GM21423 (cell line): Measurements from ENCODE around the gene FRYL.
"Not testable (repeated sequence)": the region's sequence is repeated elsewhere in the genome, so short reads cannot be mapped to it uniquely, and the experiment has no call there.

Experiments
- ATAC-seq: cut with Tn5 transposase; IDR thresholded peaks from one replicate; pipeline ENCODE4 v1.9.1; 2021; ENCODE audit warnings: mild to moderate bottlenecking, moderate library complexity; ENCODE audit not compliant: unreplicated experiment

The FRYL gene

DNA sequence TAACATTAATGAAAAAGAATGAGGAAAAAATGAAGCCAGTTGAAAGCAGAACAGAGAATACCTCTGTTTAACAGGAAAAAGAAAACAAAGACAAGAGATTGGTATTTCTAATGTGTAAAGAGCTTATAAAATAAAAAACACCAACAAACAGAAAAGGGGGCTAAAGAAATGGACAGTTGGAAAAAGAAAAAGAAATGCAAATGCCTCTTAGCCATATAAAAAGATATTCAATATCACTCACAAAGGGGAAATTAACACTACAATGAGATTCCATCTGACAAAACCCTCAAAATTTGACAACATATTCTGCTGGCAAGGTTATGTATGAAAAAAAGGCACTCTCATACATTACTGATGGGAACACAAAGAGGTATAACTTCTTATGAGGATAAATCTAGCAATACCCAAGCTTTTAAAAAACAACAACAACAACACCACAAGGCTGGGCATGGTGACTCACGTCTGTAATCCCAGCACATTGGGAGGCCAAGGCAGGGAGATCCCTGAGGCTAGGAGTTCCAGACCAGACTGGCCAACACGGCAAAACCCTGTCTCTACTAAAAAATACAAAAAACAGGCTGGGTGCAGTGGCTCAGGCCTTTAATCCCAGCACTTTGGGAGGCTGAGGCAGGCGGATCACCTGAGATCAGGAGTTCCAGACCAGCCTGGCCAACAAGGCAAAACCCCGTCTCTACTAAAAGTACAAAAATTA is 75.8 kb downstream of the FRYL start:
- no peak for ATAC-seq

DNA sequence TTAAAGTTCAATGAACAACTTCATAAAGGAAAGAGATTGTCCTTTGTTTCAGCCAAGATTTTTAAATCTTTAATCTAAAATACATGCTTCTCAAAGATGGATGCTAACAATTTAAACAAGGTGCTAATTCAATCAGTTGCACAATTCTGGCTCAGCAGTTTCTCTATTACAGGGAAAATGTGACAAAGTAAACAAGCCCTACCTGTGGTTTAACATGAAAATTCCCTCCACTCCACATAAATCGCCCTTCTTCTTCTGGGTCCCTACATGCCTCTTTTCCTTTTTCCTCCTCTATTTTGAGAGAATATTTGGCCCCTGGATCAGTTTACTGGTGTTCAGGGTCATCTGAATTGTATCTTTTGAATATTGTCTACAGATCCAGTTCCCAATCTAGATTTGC is 80.6 kb downstream of the FRYL start:
- ATAC-seq, result no peak

GRCh38 chr4:48698029-48698971 is 81.8 kb downstream of the FRYL start:
- ATAC-seq, result no peak

DNA sequence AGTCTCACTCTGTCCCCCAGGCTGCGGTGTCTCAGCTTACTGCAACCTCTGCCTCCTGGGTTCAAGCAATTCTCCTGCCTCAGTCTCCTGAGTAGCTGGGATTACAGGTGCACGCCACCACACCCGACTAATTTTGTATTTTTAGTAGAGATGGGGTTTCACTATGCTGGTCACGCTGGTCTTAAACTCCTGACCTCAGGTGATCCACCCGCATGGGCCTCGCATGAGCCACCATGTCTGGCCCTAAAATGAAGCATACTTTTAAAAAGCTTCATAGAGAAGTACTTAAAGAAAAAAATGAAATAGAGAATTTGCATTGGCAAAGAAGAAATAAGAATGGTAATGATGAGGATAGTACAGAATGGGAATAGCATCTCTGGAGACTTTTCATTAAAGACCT is 82.6 kb downstream of the FRYL start:
- ATAC-seq, result not testable (repeated sequence)

GRCh38 chr4:48694824-48695223 is 85.3 kb downstream of the FRYL start:
- ATAC-seq, result no peak

DNA sequence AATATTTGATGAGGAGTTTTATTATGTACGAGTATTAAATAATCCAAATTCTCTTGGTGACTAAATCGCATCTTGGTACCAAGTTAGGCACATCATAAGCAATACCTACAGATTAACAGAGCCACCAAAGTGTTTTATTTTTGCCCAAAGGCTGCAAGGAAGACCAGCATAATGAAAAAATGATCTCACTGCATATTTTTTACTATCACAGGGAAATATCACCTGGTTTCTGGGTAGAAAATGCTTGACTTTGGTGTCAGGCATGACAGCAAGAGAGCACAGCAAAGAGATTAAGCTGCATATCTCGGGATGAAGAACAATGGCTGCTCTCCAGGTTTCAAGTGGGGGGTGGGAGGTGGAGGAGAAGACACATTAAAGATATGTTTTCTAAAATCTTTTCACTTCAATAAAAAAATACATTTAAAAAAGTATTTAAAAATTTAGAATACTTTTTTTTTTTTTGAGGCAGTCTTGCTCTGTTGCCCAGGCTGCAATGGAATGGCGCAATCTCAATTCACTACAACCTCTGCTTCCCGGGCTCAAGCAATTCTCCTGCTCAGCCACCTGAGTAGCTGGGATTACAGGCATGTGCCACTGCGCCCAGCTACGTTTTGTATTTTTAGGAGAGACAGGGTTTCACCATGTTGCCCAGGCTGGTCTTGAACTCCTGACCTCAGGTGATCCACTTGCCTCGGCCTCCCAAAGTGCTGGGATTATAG is 86.1 kb downstream of the FRYL start:
- ATAC-seq, result no peak

GRCh38 chr4:48692897-48693296 is 87.2 kb downstream of the FRYL start:
- no peak for ATAC-seq

DNA sequence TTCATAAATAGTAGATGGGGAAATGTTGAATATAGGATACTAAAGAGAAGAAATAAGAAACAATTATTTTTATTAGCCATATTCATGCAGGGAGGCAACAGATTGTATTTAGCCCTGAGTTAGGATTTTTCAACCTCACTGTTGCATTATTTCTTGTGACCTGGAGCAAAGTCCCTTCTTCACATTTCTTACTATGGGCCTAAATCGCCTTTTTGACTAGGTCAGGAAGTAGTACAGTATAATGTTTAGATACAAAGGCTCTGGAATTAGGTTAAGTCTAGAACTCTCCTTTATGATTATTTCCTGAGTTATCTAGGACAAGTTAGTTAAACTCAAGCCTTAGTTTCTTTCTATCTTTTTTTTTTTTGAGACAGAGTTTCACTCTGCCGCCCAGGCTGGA is 88.0 kb downstream of the FRYL start:
- no peak for ATAC-seq

DNA sequence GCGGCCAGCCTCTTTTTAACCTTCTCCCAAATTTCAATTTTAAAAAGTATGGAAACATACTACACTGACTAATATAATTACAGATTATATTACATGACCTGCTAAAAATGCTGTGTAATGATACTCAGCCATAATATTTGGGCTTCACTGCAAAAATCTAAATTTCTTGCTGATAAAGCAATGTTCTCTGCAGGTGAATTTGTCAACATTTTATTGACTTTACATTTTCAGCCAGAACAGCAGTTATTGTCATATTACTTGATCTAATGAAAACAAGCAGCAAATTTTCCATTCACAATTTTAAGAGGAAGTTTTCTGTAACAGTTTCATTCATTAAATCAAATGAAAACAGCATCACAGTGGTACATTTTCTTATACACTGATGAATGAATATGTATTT is 91.1 kb downstream of the FRYL start:
- ATAC-seq, result no peak

DNA sequence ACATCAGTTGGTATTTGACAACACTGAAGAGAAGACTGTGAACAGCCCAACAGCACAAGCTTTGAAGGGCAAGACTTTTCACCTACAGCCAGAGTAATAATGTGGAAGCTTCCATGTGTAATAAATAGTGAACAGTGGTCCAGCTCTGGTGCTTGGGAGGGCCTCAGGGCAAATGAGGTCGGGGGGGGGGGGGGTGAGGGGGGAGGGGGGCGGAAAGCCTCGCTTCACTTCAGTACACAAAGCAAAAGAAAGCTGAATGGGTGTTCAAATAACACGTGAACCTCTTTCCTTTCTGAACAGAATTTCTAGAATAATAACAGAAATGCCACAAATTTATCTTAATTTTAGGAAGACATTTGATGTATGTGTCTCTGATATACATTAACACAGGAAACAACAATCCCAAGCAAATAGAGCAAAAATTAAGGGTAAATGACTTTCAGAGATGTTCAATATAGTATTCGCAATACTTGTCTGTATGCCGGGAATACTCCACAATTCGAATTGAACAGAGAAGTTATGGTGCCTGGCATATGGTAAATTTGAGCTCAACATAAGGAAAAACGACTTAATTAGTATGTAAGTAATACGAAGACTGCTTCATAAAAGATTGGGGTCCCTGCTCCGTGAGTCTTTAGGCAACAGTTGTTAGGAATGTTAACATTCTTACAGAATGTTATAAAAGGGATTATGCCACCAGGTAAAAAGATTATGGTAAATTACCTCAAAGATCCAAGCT is 92.6 kb downstream of the FRYL start:
- ATAC-seq, result no peak

GRCh38 chr4:48686369-48686768 is 93.7 kb downstream of the FRYL start:
- ATAC-seq, result no peak

GRCh38 chr4:48683784-48684666 is 96.1 kb downstream of the FRYL start:
- peak; percentile 80 for ATAC-seq

DNA sequence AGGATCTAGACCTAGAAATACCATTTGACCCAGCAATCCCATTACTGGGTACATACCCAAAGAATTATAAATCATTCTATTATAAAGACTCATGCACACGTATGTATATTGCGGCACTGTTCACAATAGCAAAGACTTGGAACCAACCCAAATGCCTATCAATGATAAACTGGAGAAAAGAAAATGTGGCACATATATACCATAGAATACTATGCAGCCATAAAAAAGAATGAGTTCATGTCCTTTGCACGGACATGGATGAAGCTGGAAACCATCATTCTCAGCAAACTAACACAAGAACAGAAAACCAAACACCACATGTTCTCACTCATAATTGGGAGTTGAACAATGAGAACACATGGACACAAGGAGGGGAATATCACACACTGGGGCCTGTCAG is 97.2 kb downstream of the FRYL start:
- not testable (repeated sequence) for ATAC-seq

DNA sequence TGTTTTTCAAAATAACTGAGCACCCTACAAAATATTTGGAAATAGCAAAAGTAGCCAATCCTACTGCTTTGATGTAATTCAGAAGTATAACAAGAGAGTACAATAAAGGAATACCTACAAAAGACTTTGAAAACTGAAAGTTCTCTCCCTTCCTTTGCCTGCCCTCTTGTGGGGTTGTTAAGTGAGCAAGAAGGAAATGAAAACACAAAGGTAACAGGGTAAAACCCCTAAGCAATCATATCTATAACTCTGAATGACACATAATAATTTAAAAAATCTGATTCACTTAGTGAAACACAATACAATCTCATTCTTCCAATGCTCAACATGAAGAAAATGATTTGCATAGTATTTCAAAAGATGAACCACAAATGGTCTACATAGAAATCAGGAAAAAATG is 98.2 kb downstream of the FRYL start:
- peak; percentile 76 for ATAC-seq

GRCh38 chr4:48680848-48681568 is 99.1 kb downstream of the FRYL start:
- ATAC-seq, result no peak

- ATAC-seq, result no peak
Measured at GRCh38 chr4:48673537-48673936, 106.5 kb downstream of the FRYL start.

GRCh38 chr4:48670587-48670986 is 109.5 kb downstream of the FRYL start:
- ATAC-seq, result no peak

DNA sequence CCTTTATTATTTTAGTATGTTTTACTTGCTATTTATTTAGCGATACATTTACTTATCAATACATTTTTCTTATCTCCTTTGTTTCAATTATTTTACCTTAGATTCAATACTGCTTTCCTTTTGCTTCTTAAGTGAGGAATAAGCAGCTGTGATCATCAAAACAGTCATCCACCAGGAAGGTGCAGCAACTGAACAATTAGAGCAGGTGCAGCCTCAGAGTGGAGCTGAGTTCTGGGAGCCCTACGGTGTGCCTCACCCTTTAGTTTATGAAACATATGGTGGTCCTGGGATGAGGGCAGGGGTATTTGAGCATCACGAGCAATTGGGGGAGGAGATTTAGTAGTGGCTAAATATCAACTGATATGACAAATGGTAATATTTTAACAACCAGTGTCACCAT is 111.0 kb downstream of the FRYL start:
- ATAC-seq, result no peak
